Breast epithelium (tissue), 3 donors: ENCODE data around the gene NUDT6.

Source experiments
- POLR2AphosphoS5 ChIP-seq, 3 donors: sonication (generic); formaldehyde crosslinking; IDR thresholded peaks; one replicate each; pipeline ENCODE4 v1.6.1; 2017; ENCODE audit warnings: antibody characterized with exemption in 3 of 3
- TF ChIP-seq, protein P1 (sequence below), 3 donors: fragments of 450-650 bp; IDR thresholded peaks; one replicate each; pipeline ENCODE4 v1.5.1; 2016 to 2017; ENCODE audit warnings: antibody characterized with exemption in 3 of 3, mild to moderate bottlenecking in 3 of 3, moderate library complexity in 3 of 3

- TF ChIP-seq, protein P1, sequence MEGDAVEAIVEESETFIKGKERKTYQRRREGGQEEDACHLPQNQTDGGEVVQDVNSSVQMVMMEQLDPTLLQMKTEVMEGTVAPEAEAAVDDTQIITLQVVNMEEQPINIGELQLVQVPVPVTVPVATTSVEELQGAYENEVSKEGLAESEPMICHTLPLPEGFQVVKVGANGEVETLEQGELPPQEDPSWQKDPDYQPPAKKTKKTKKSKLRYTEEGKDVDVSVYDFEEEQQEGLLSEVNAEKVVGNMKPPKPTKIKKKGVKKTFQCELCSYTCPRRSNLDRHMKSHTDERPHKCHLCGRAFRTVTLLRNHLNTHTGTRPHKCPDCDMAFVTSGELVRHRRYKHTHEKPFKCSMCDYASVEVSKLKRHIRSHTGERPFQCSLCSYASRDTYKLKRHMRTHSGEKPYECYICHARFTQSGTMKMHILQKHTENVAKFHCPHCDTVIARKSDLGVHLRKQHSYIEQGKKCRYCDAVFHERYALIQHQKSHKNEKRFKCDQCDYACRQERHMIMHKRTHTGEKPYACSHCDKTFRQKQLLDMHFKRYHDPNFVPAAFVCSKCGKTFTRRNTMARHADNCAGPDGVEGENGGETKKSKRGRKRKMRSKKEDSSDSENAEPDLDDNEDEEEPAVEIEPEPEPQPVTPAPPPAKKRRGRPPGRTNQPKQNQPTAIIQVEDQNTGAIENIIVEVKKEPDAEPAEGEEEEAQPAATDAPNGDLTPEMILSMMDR (IDR thresholded peaks at IDR 0.05): no peak
- no peak for TF ChIP-seq POLR2AphosphoS5 (IDR thresholded peaks at IDR 0.05)
Observed at GRCh38 chr4:122948671-122949070, 26.3 kb upstream of the NUDT6 start.
